ENCODE data around the gene LRRC56. TPM values are rescaled to one million over a fixed set of nuclear protein-coding genes. Genes with fewer than 3 reads are reported as not detected.

LRRC56 gene
- polyA plus RNA-seq, 1 experiment = 0.86 TPM

GRCh38 chr11:590997-591396 is 53.7 kb downstream of the LRRC56 start:
- TF ChIP-seq CTCF (IDR thresholded peaks at IDR 0.05; ENCODE audit: low read depth, low read length) = no peak
- Histone ChIP-seq H3K27me3 (ENCODE audit: control insufficient read depth, insufficient read depth, low read length) (no peaks in the 10 kb centered on the region), H3K9me3 (ENCODE audit: control insufficient read depth, insufficient read depth, low read length) (no peaks in the 10 kb centered on the region; the same call in 1 of the 2 replicates), H3K27ac (ENCODE audit: low read depth, low read length) (no peak overlapping the region), H3K4me3 (ENCODE audit: low read depth, low read length) (no peak overlapping the region)
- ChIA-PET CTCF (interaction anchor here (1.0 kb wide), 1 partner anchor 9 kb away, joined by 3 read pairs; no protein-coding TSS in a partner anchor), POLR2A (interaction anchor here (0.7 kb wide), 1 partner anchor 136 kb away, joined by 6 read pairs; no protein-coding TSS in a partner anchor)
- no peak for DNase-seq (ENCODE audit: low read depth, low spot score)

- Histone ChIP-seq H3K27ac (ENCODE audit: low read depth, low read length) (no peak overlapping the region), H3K4me3 (ENCODE audit: low read depth, low read length) (no peak overlapping the region), H3K9me3 (ENCODE audit: control insufficient read depth, insufficient read depth, low read length) (no peaks in the 10 kb centered on the region; the same call in 1 of the 2 replicates), H3K27me3 (ENCODE audit: control insufficient read depth, insufficient read depth, low read length) (no peaks in the 10 kb centered on the region)
- ChIA-PET POLR2A (no interaction called here), CTCF (no interaction called here)
- no peak for TF ChIP-seq CTCF (IDR thresholded peaks at IDR 0.05; ENCODE audit: low read depth, low read length)
- DNase-seq (ENCODE audit: low read depth, low spot score) = no peak
These were observed 55.2 kb downstream of the LRRC56 start for GRCh38 chr11:592501-592900.

GRCh38 chr11:592918-593317 is 55.6 kb downstream of the LRRC56 start:
- no peak for TF ChIP-seq CTCF (IDR thresholded peaks at IDR 0.05; ENCODE audit: low read depth, low read length)

GRCh38 chr11:593347-593746 is 56.0 kb downstream of the LRRC56 start:
- no peak for TF ChIP-seq CTCF (IDR thresholded peaks at IDR 0.05; ENCODE audit: low read depth, low read length)
- Histone ChIP-seq H3K27me3 (ENCODE audit: control insufficient read depth, insufficient read depth, low read length) (no peaks in the 10 kb centered on the region), H3K27ac (ENCODE audit: low read depth, low read length) (no peak overlapping the region), H3K9me3 (ENCODE audit: control insufficient read depth, insufficient read depth, low read length) (no peaks in the 10 kb centered on the region; the same call in 1 of the 2 replicates), H3K4me3 (ENCODE audit: low read depth, low read length) (no peak overlapping the region)
- no peak for DNase-seq (ENCODE audit: low read depth, low spot score)
- ChIA-PET POLR2A (no interaction called here), CTCF (no interaction called here)

More at GRCh38 chr11:592918-593317, 55.6 kb downstream of the LRRC56 start:
- no peaks in the 10 kb centered on the region; the same call in 1 of the 2 replicates for H3K9me3 ChIP-seq (ENCODE audit: control insufficient read depth, insufficient read depth, low read length)
- ChIA-PET POLR2A (no interaction called here), CTCF (no interaction called here)
- no peak overlapping the region for H3K4me3 ChIP-seq (ENCODE audit: low read depth, low read length)
- no peak overlapping the region for H3K27ac ChIP-seq (ENCODE audit: low read depth, low read length)
- H3K27me3 ChIP-seq (ENCODE audit: control insufficient read depth, insufficient read depth, low read length) = no peaks in the 10 kb centered on the region
- DNase-seq (ENCODE audit: low read depth, low spot score) = no peak

- Histone ChIP-seq H3K27me3 (ENCODE audit: control insufficient read depth, insufficient read depth, low read length) (no peaks in the 10 kb centered on the region), H3K27ac (ENCODE audit: low read depth, low read length) (no peak overlapping the region), H3K9me3 (ENCODE audit: control insufficient read depth, insufficient read depth, low read length) (no peaks in the 10 kb centered on the region; the same call in 1 of the 2 replicates), H3K4me3 (ENCODE audit: low read depth, low read length) (no peak overlapping the region)
- ChIA-PET CTCF (no interaction called here), POLR2A (no interaction called here)
- no peak for DNase-seq (ENCODE audit: low read depth, low spot score)
- TF ChIP-seq CTCF (IDR thresholded peaks at IDR 0.05; ENCODE audit: low read depth, low read length) = no peak
These were observed 58.1 kb downstream of the LRRC56 start for GRCh38 chr11:595400-595799.
